Lung (tissue), 12 donors: ENCODE measurements around the gene RADIL. TPM values are rescaled to one million over a fixed set of nuclear protein-coding genes. Genes with fewer than 3 reads are reported as not detected.

Experiments used
- ATAC-seq: fragments of 200-7000 bp; cut with Tn5 transposase; one replicate; pipeline ENCODE4 v1.9.1; 2020; ENCODE audit warnings: moderate number of reproducible peaks; ENCODE audit not compliant: insufficient read depth, low FRiP score
- DNase-seq, 3 donors: peaks; one replicate each; pipeline ENCODE4 v3.0.0-alpha.2; 2013 to 2017
- H3K27ac ChIP-seq, 2 donors: one replicate each; pipeline ENCODE4 v1.5.1; 2013; ENCODE audit warnings: mild to moderate bottlenecking in 2 of 2, moderate library complexity in 2 of 2, control low read depth in 1 of 2, inconsistent platforms in 1 of 2, low read depth in 1 of 2, low read length in 1 of 2
- H3K27me3 ChIP-seq, 3 donors: one replicate each; pipeline ENCODE4 v1.5.1; 2013; ENCODE audit warnings: low read length in 2 of 3; ENCODE audit not compliant: control insufficient read depth in 3 of 3, insufficient read depth in 3 of 3
- H3K36me3 ChIP-seq, 4 donors: one replicate each; pipeline ENCODE4 v1.5.1; 2013; ENCODE audit warnings: low read length in 4 of 4, mild to moderate bottlenecking in 1 of 4, moderate library complexity in 1 of 4; ENCODE audit not compliant: control insufficient read depth in 4 of 4, insufficient read depth in 4 of 4
- H3K4me1 ChIP-seq, 5 donors: one replicate each; pipeline ENCODE4 v1.5.1; 2013; ENCODE audit warnings: low read length in 5 of 5, mild to moderate bottlenecking in 2 of 5, moderate library complexity in 1 of 5; ENCODE audit not compliant: control insufficient read depth in 5 of 5, insufficient read depth in 5 of 5
- H3K4me3 ChIP-seq: one replicate; pipeline ENCODE4 v1.5.1; 2013; ENCODE audit warnings: mild to moderate bottlenecking, control low read depth, moderate library complexity
- H3K9ac ChIP-seq, 2 donors: one replicate each; pipeline ENCODE4 v1.5.1; 2013; ENCODE audit warnings: low read length in 2 of 2, control low read depth in 1 of 2; ENCODE audit not compliant: insufficient read depth in 1 of 2
- H3K9me3 ChIP-seq, 4 donors: one replicate each; pipeline ENCODE4 v1.5.1; 2013; ENCODE audit warnings: low read length in 3 of 4, mild to moderate bottlenecking in 1 of 4, moderate library complexity in 1 of 4; ENCODE audit not compliant: control insufficient read depth in 4 of 4, insufficient read depth in 3 of 4
- CTCF ChIP-seq: IDR thresholded peaks from 2 replicates; pipeline ENCODE4 v1.5.1; 2012; ENCODE audit warnings: mild to moderate bottlenecking; ENCODE audit errors: control extremely low read depth, extremely low read depth
- WGBS, 2 donors: extraction: QIAGEN DNeasy Blood & Tissue Kit; methylation state at CpG; one replicate each; pipeline ENCODE4 v1.1.7; 2013; 5-methylcytosine and 5-hydroxymethylcytosine counted together
- polyA plus RNA-seq, 2 donors: library from polyadenylated mRNA; stranded (reverse); fragments of 200-250 nt; gene quantifications; one replicate each; pipeline ENCODE4 v1.2.1, GENCODE V29; 2013
- total RNA-seq, 2 donors: library from RNA; depleted of rRNA in 1 of 2; stranded (reverse); fragments of >200 nt in 1 of 2; gene quantifications; one replicate each; pipeline ENCODE4 v1.2.1, GENCODE V29; 2014 to 2021
- donor health status: control.
- donor health status: control.
- donor health status: Bipolar disorder and iron deficiency.
- donor health status: healthy.
- donor health status: DM: yes; HTN: yes; CAD: no.

Gene RADIL
- total and polyA plus RNA-seq, 4 donors, result 3.7 to 9.3 (median 6.3) TPM

GRCh38 chr7:4868493-4868892 lies 15.0 kb downstream of the RADIL start:
- Histone ChIP-seq H3K4me1 (peaks cover 0 to 29% (median 10%) of the 10 kb centered on the region in 5 donors), H3K27ac (no peak overlapping the region), H3K4me3 (no peak overlapping the region), H3K27me3 (no peaks in the 10 kb centered on the region), H3K36me3 (peaks cover 0 to 5% (median under 1%) of the 10 kb centered on the region in 4 donors), H3K9me3 (peaks cover 0 to 5% (median 3%) of the 10 kb centered on the region in 4 donors), H3K9ac (no peak overlapping the region)
- no peak for ATAC-seq
- TF ChIP-seq CTCF, result no peak
- no peak for DNase-seq
- WGBS, 2 donors, result 94 to 95% methylated on average over 5 of the region's 5 CpGs

DNA sequence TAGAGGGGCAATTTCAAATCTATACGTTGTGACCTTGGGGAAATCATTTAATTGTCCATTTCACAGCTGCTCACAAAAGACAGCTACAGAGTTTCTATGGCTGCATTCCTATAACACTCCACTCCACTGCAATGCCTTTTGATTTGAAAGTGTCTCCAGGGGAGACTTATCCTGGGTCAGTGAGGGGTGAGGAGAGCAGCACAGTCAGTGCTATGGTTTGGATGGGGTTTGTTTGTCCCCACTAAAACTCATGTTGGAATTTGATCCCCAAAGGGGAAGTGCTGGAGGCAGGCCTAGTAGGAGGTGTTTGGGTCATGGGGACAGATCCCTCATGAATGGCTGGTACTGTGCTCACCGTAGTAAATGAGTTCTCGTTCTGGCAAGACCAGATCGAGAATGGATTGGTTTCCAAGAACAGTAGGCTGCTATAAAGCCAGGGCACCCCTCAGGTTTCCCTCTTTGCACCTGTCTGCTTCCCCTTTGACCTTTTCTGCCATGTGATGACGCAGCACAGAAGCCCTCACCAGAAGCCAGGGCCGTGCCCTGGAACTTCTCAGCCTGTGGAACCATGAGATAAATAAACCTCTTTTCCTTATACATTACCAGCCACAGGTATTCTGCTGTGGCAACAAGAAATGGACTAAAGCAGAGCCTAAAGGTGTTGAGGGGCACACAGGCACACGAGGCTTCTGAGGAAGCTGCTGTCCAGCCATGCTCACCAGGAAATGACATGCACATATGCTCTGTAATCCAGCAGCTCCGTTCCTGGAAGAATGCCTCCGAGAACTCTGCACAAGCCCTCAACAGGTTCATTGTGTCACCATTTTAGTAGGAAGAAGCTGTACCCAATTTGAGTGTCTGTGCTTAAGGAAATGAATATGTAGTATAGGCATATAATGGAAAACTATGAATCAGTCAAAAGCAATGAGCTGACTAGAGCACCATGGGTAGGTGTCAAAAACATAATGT lies 16.7 kb downstream of the RADIL start:
- ATAC-seq, result no peak
- no peak for DNase-seq
- H3K4me1 ChIP-seq, result peaks cover 0 to 12% (median under 1%) of the 10 kb centered on the region in 5 donors
- H3K9ac ChIP-seq, result no peak overlapping the region
- no peak overlapping the region for H3K4me3 ChIP-seq
- no peak overlapping the region for H3K27ac ChIP-seq
- no peaks in the 10 kb centered on the region for H3K27me3 ChIP-seq
- TF ChIP-seq CTCF, result no peak
- H3K36me3 ChIP-seq, result peaks cover 0 to 3% (median 0%) of the 10 kb centered on the region in 4 donors
- 80 to 84% methylated on average over 9 of the region's 9 CpGs for WGBS, 2 donors
- H3K9me3 ChIP-seq, result peaks cover 0 to 10% (median 4%) of the 10 kb centered on the region in 4 donors

GRCh38 chr7:4862156-4862555 lies 21.4 kb downstream of the RADIL start:
- Histone ChIP-seq H3K27ac (no peak overlapping the region), H3K4me1 (no peaks in the 10 kb centered on the region), H3K4me3 (no peak overlapping the region), H3K27me3 (no peaks in the 10 kb centered on the region), H3K9me3 (peaks cover 0 to 12% (median 4%) of the 10 kb centered on the region in 4 donors), H3K36me3 (peaks cover 0 to 2% (median 0%) of the 10 kb centered on the region in 4 donors), H3K9ac (no peak overlapping the region)
- DNase-seq (no peak), ATAC-seq (no peak)
- WGBS, 2 donors, result 90% methylated on average over 14 of the region's 14 CpGs
- no peak for TF ChIP-seq CTCF
